Astrocyte (in vitro differentiated cells and primary cell): ENCODE data around the gene NFAM1. TPM values are rescaled to one million over a fixed set of nuclear protein-coding genes. Genes with fewer than 3 reads are reported as not detected.

ENCODE experiments used
- DNase-seq: peaks from one replicate; pipeline ENCODE4 v3.0.0-alpha.2; 2010; ENCODE audit warnings: low read depth
- FAIRE-seq: peaks from 2 replicates; lab custom pipeline; 2011; peaks lifted over from hg19 to GRCh38; lab: Jason Lieb, UNC
- H2AFZ ChIP-seq: 2 replicates; pipeline ENCODE4 v1.6.0; 2012; ENCODE audit warnings: low read depth, low read length, inconsistent platforms
- H3K27ac ChIP-seq: 2 replicates; pipeline ENCODE4 v1.5.1; 2011; ENCODE audit warnings: low read depth, low read length, inconsistent platforms
- H3K27me3 ChIP-seq: 2 replicates; pipeline ENCODE4 v1.6.0; 2011; ENCODE audit warnings: low read length, inconsistent platforms; ENCODE audit not compliant: insufficient read depth
- H3K36me3 ChIP-seq: 2 replicates; pipeline ENCODE4 v1.5.1; 2011; ENCODE audit warnings: low read length, inconsistent platforms; ENCODE audit not compliant: insufficient read depth
- H3K4me1 ChIP-seq: 2 replicates; pipeline ENCODE4 v1.5.1; 2011; ENCODE audit warnings: low read length, inconsistent platforms; ENCODE audit not compliant: insufficient read depth
- H3K4me2 ChIP-seq: 2 replicates; pipeline ENCODE4 v1.6.0; 2012; ENCODE audit warnings: low read length, inconsistent platforms
- H3K4me3 ChIP-seq: 2 replicates; pipeline ENCODE4 v1.5.1; 2011; ENCODE audit warnings: low read depth, mild to moderate bottlenecking, low read length, inconsistent platforms; ENCODE audit not compliant: insufficient read depth
- H3K79me2 ChIP-seq: 2 replicates; pipeline ENCODE4 v1.6.0; 2012; ENCODE audit warnings: mild to moderate bottlenecking, low read length, inconsistent platforms; ENCODE audit not compliant: insufficient read depth
- H3K9ac ChIP-seq: 2 replicates; pipeline ENCODE4 v1.6.0; 2012; ENCODE audit warnings: mild to moderate bottlenecking, low read length, inconsistent platforms
- H3K9me3 ChIP-seq: 2 replicates; pipeline ENCODE4 v1.5.1; 2012; ENCODE audit warnings: low read depth, mild to moderate bottlenecking, low read length, inconsistent platforms; ENCODE audit not compliant: insufficient read depth
- H4K20me1 ChIP-seq: 2 replicates; pipeline ENCODE4 v1.6.0; 2012; ENCODE audit warnings: low read length, inconsistent platforms; ENCODE audit not compliant: insufficient read depth
- H3K27ac Mint-ChIP-seq: one replicate; pipeline ENCODE4 v1.8.0; 2021; ENCODE audit warnings: mild to moderate bottlenecking, mixed read lengths; ENCODE audit not compliant: unreplicated experiment
- H3K27me3 Mint-ChIP-seq: one replicate; pipeline ENCODE4 v1.8.0; 2021; ENCODE audit warnings: low read depth, mixed read lengths; ENCODE audit not compliant: unreplicated experiment
- H3K36me3 Mint-ChIP-seq: one replicate; pipeline ENCODE4 v1.8.0; 2021; ENCODE audit warnings: low read depth, mixed read lengths; ENCODE audit not compliant: unreplicated experiment
- H3K4me1 Mint-ChIP-seq: one replicate; pipeline ENCODE4 v1.8.0; 2021; ENCODE audit warnings: low read depth, mixed read lengths; ENCODE audit not compliant: unreplicated experiment
- H3K4me3 Mint-ChIP-seq: one replicate; pipeline ENCODE4 v1.8.0; 2021; ENCODE audit warnings: mild to moderate bottlenecking, moderate library complexity, mixed read lengths; ENCODE audit not compliant: unreplicated experiment
- H3K9me3 Mint-ChIP-seq: one replicate; pipeline ENCODE4 v1.8.0; 2021; ENCODE audit warnings: mild to moderate bottlenecking, mixed read lengths; ENCODE audit not compliant: unreplicated experiment
- EZH2 ChIP-seq: IDR thresholded peaks from 2 replicates; pipeline ENCODE4 v1.6.1; 2012; ENCODE audit warnings: mild to moderate bottlenecking, low read length, inconsistent platforms; ENCODE audit not compliant: insufficient read depth
- total RNA-seq: library from RNA; stranded (reverse); gene quantifications from 2 replicates; pipeline ENCODE4 v1.2.1, GENCODE V29; 2021
- TF ChIP-seq, protein P1 (sequence below): IDR thresholded peaks from 2 replicates; pipeline ENCODE4 v1.5.1; 2011; ENCODE audit warnings: low read depth, mild to moderate bottlenecking, inconsistent platforms, low read length, moderate library complexity; ENCODE audit not compliant: insufficient read depth

The NFAM1 gene
- total RNA-seq, 1 donor from 2014 or later: 0.07 TPM

- Mint-ChIP-seq H3K4me1 (no peaks in the 10 kb centered on the region), H3K9me3 (peaks cover 2% of the 10 kb centered on the region), H3K27ac (no peak overlapping the region), H3K4me3 (no peak overlapping the region), H3K27me3 (peaks cover 54% of the 10 kb centered on the region), H3K36me3 (no peaks in the 10 kb centered on the region)
- H3K36me3 ChIP-seq: no peaks in the 10 kb centered on the region
- H3K27ac ChIP-seq: no peak overlapping the region
- H3K9me3 ChIP-seq: no peaks in the 10 kb centered on the region
- FAIRE-seq: no peak
- no peak overlapping the region for H3K9ac ChIP-seq
- no peak overlapping the region for H3K4me2 ChIP-seq
- H2AFZ ChIP-seq: no peak overlapping the region
- no peak for DNase-seq
- peaks cover 3% of the 10 kb centered on the region for H3K4me1 ChIP-seq
- no peaks in the 10 kb centered on the region for H3K79me2 ChIP-seq
- H3K4me3 ChIP-seq: no peak overlapping the region
- peaks cover 10% of the 10 kb centered on the region for H3K27me3 ChIP-seq
- peaks cover 36% of the 10 kb centered on the region for H4K20me1 ChIP-seq
- no peak for TF ChIP-seq EZH2
- TF ChIP-seq, protein P1, sequence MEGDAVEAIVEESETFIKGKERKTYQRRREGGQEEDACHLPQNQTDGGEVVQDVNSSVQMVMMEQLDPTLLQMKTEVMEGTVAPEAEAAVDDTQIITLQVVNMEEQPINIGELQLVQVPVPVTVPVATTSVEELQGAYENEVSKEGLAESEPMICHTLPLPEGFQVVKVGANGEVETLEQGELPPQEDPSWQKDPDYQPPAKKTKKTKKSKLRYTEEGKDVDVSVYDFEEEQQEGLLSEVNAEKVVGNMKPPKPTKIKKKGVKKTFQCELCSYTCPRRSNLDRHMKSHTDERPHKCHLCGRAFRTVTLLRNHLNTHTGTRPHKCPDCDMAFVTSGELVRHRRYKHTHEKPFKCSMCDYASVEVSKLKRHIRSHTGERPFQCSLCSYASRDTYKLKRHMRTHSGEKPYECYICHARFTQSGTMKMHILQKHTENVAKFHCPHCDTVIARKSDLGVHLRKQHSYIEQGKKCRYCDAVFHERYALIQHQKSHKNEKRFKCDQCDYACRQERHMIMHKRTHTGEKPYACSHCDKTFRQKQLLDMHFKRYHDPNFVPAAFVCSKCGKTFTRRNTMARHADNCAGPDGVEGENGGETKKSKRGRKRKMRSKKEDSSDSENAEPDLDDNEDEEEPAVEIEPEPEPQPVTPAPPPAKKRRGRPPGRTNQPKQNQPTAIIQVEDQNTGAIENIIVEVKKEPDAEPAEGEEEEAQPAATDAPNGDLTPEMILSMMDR: no peak
These were observed 90.4 kb downstream of the NFAM1 start for GRCh38 chr22:42341779-42342178.

DNA sequence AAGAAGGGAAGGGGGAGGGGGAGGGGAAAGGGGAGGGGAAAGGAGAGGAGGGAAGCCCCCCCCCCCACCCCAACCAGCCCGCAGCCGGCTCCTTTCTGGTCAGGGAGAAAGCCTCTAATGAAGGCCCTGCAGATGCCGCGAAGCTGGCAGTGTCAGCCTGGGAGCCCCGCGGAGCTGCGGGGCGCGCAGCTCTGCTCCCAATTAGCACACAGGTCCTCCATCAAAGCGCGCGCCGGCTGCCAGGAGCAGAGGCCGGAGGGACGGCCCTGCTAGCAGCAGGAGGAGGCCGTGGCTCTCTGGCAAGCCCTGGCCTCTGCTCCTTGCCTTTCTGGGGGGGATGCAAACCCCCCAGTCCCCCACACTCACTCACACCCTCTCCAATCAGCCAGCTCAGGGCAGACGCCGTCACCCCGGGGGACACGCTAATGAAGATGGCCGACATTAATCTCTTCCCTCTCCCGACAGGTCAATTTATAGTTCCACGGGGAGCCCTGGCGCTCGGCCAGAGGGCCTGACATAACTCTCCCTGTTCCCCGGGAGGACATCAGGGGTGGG is 91.3 kb downstream of the NFAM1 start:
- Histone ChIP-seq H3K9ac (no peak overlapping the region), H3K27ac (no peak overlapping the region), H2AFZ (no peak overlapping the region), H3K4me2 (no peak overlapping the region), H4K20me1 (peaks cover 43% of the 10 kb centered on the region), H3K4me1 (peaks cover 3% of the 10 kb centered on the region), H3K4me3 (no peak overlapping the region), H3K9me3 (no peaks in the 10 kb centered on the region), H3K27me3 (peaks cover 10% of the 10 kb centered on the region), H3K36me3 (no peaks in the 10 kb centered on the region), H3K79me2 (no peaks in the 10 kb centered on the region)
- Mint-ChIP-seq H3K27ac (no peak overlapping the region), H3K9me3 (peaks cover 2% of the 10 kb centered on the region), H3K36me3 (no peaks in the 10 kb centered on the region), H3K27me3 (peaks cover 59% of the 10 kb centered on the region), H3K4me1 (no peaks in the 10 kb centered on the region), H3K4me3 (peak overlapping the region; percentile 23)
- TF ChIP-seq, protein P1: no peak
- TF ChIP-seq EZH2: no peak
- no peak for DNase-seq
- FAIRE-seq: no peak

GRCh38 chr22:42340150-42340549 is 92.1 kb downstream of the NFAM1 start:
- TF ChIP-seq, protein P1: no peak
- no peak for TF ChIP-seq EZH2
- no peak overlapping the region for H3K4me3 Mint-ChIP-seq
- DNase-seq (no peak), FAIRE-seq (no peak)
- no peak overlapping the region for H3K4me3 ChIP-seq
- no peaks in the 10 kb centered on the region for H3K9me3 ChIP-seq
- peaks cover 2% of the 10 kb centered on the region for H3K9me3 Mint-ChIP-seq
- H3K27ac Mint-ChIP-seq: no peak overlapping the region
- no peak overlapping the region for H3K27ac ChIP-seq
- H3K4me1 ChIP-seq: peaks cover 3% of the 10 kb centered on the region
- H3K4me2 ChIP-seq: no peak overlapping the region
- no peak overlapping the region for H2AFZ ChIP-seq
- H3K36me3 ChIP-seq: no peaks in the 10 kb centered on the region
- no peaks in the 10 kb centered on the region for H3K4me1 Mint-ChIP-seq
- H4K20me1 ChIP-seq: peaks cover 46% of the 10 kb centered on the region
- H3K27me3 Mint-ChIP-seq: peaks cover 58% of the 10 kb centered on the region
- H3K79me2 ChIP-seq: no peaks in the 10 kb centered on the region
- H3K36me3 Mint-ChIP-seq: no peaks in the 10 kb centered on the region
- peaks cover 10% of the 10 kb centered on the region for H3K27me3 ChIP-seq
- H3K9ac ChIP-seq: no peak overlapping the region
